Measurements from ENCODE around the gene EZR.

EZR gene

GRCh38 chr6:158831571-158831970, 12.4 kb upstream of the EZR start:
- no peak overlapping the region for H3K27ac ChIP-seq (ENCODE audit: extremely low read depth, low read depth, low read length)
- TF ChIP-seq ZNF19 (tag by site-specific recombination; IDR thresholded peaks at IDR 0.05; ENCODE audit: low read depth) (no peak), ZNF10 (tag by site-specific recombination; IDR thresholded peaks at IDR 0.05) (no peak), ZNF266 (tag by site-specific recombination; IDR thresholded peaks at IDR 0.05; ENCODE audit: low read depth) (no peak), HOXC10 (CRISPR knock-in tag; IDR thresholded peaks at IDR 0.05) (no peak), ZNF404 (tag by site-specific recombination; IDR thresholded peaks at IDR 0.05) (no peak), ZNF140 (tag by site-specific recombination; IDR thresholded peaks at IDR 0.05) (no peak)
- no peak overlapping the region for H3K4me3 ChIP-seq (ENCODE audit: low read depth, low read length)
- H3K4me1 ChIP-seq (ENCODE audit: control insufficient read depth, insufficient read depth, low read length), result no peaks in the 10 kb centered on the region
- ChIA-PET POLR2A (interaction anchor here (1.5 kb wide), 1 partner anchor 13 kb away, joined by 5 read pairs; the partner anchor contains the start of gene EZR), CTCF (interaction anchor here (0.9 to 2.1 kb wide), 3 partner anchors 11 to 112 kb away, joined by 4 to 10 read pairs (median 5); partner anchors contain the start of gene EZR)
- H3K36me3 ChIP-seq (ENCODE audit: control insufficient read depth in 2 of 2, insufficient read depth in 1 of 2, low read length in 2 of 2), result no peaks in the 10 kb centered on the region
- no peaks in the 10 kb centered on the region for H3K9me3 ChIP-seq (ENCODE audit: control insufficient read depth, insufficient read depth, low read depth, low read length)

- POLR2A ChIA-PET, result no interaction called here
These were observed 11.6 kb upstream of the EZR start for GRCh38 chr6:158830736-158831135.

More at GRCh38 chr6:158830736-158831135, 11.6 kb upstream of the EZR start:
- Histone ChIP-seq H3K4me1 (ENCODE audit: control insufficient read depth, insufficient read depth, low read length) (no peaks in the 10 kb centered on the region), H3K4me3 (ENCODE audit: low read depth, low read length) (no peak overlapping the region), H3K9me3 (ENCODE audit: control insufficient read depth, insufficient read depth, low read depth, low read length) (no peaks in the 10 kb centered on the region), H3K27ac (ENCODE audit: extremely low read depth, low read depth, low read length) (no peak overlapping the region), H3K36me3 (ENCODE audit: control insufficient read depth in 2 of 2, insufficient read depth in 1 of 2, low read length in 2 of 2) (no peaks in the 10 kb centered on the region)
- TF ChIP-seq ZNF639 (tag by site-specific recombination; IDR thresholded peaks at IDR 0.05) (no peak), SETDB1 (IDR thresholded peaks at IDR 0.05; ENCODE audit: insufficient read length, low read length) (no peak), ZNF449 (tag by site-specific recombination; IDR thresholded peaks at IDR 0.05) (no peak), ZNF239 (tag by site-specific recombination; IDR thresholded peaks at IDR 0.05) (no peak), ZSCAN5A (tag by site-specific recombination; IDR thresholded peaks at IDR 0.05) (no peak), ZNF529 (tag by site-specific recombination; IDR thresholded peaks at IDR 0.05; ENCODE audit: insufficient replicate concordance) (no peak), ZNF362 (tag by site-specific recombination; IDR thresholded peaks at IDR 0.05) (no peak), PRDM10 (tag by site-specific recombination; IDR thresholded peaks at IDR 0.05) (no peak)
- CTCF ChIA-PET, result interaction anchor here (0.9 to 1.3 kb wide), 2 partner anchors 9 to 11 kb away, joined by 3 to 4 read pairs; partner anchors contain the start of gene EZR

All from HEK293 (cell line).